ENCODE measurements around the gene DLG2.

The DLG2 gene

GRCh38 chr11:83521647-83522596 is 2105.2 kb downstream of the DLG2 start:
- no peaks in the 10 kb centered on the region for H3F3A ChIP-seq (ENCODE audit: insufficient read depth, low read length)
- no peaks in the 10 kb centered on the region for H4K20me1 ChIP-seq (ENCODE audit: insufficient read depth, low read length)
- no peak overlapping the region for H3K4me3 ChIP-seq (ENCODE audit: low read length)
- H3K27ac ChIP-seq (ENCODE audit: low read length): no peak overlapping the region
- H3K27me3 ChIP-seq (replicated peaks; ENCODE audit: insufficient read depth, low read length): no peaks in the 10 kb centered on the region
- H3K4me1 ChIP-seq (ENCODE audit: low read length): no peaks in the 10 kb centered on the region
- no peak overlapping the region for H3K9ac ChIP-seq (ENCODE audit: low read length)
- no peak overlapping the region for H3K4me2 ChIP-seq (ENCODE audit: low read depth, low read length)
- no peaks in the 10 kb centered on the region for H3K9me3 ChIP-seq (replicated peaks; ENCODE audit: insufficient read depth, low read length)
- no peaks in the 10 kb centered on the region for H3K36me3 ChIP-seq (replicated peaks; ENCODE audit: insufficient read depth, low read length)
- TF ChIP-seq, protein P1, sequence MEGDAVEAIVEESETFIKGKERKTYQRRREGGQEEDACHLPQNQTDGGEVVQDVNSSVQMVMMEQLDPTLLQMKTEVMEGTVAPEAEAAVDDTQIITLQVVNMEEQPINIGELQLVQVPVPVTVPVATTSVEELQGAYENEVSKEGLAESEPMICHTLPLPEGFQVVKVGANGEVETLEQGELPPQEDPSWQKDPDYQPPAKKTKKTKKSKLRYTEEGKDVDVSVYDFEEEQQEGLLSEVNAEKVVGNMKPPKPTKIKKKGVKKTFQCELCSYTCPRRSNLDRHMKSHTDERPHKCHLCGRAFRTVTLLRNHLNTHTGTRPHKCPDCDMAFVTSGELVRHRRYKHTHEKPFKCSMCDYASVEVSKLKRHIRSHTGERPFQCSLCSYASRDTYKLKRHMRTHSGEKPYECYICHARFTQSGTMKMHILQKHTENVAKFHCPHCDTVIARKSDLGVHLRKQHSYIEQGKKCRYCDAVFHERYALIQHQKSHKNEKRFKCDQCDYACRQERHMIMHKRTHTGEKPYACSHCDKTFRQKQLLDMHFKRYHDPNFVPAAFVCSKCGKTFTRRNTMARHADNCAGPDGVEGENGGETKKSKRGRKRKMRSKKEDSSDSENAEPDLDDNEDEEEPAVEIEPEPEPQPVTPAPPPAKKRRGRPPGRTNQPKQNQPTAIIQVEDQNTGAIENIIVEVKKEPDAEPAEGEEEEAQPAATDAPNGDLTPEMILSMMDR (IDR thresholded peaks at IDR 0.05; ENCODE audit: low read length): no peak
- no peak for TF ChIP-seq EZH2 (optimal IDR thresholded peaks at IDR 0.05; ENCODE audit: low read depth, low read length)
- TF ChIP-seq EZH2phosphoT487 (IDR thresholded peaks at IDR 0.05; ENCODE audit: low read length): no peak
- DNase-seq: no peak
- no peaks in the 10 kb centered on the region for H3K9me2 ChIP-seq (replicated peaks; ENCODE audit: insufficient read depth, low read length)
- no peaks in the 10 kb centered on the region for H3K79me2 ChIP-seq (ENCODE audit: low read length)
- H2AFZ ChIP-seq (ENCODE audit: low read length): no peak overlapping the region

GRCh38 chr11:83520849-83521248 is 2106.3 kb downstream of the DLG2 start:
- TF ChIP-seq, protein P1 (IDR thresholded peaks at IDR 0.05; ENCODE audit: low read length): no peak
- no peak for TF ChIP-seq EZH2 (optimal IDR thresholded peaks at IDR 0.05; ENCODE audit: low read depth, low read length)
- H3K4me1 ChIP-seq (ENCODE audit: low read length): no peaks in the 10 kb centered on the region
- H3K4me3 ChIP-seq (ENCODE audit: low read length): no peak overlapping the region
- no peak overlapping the region for H3K27ac ChIP-seq (ENCODE audit: low read length)
- H3F3A ChIP-seq (ENCODE audit: insufficient read depth, low read length): no peaks in the 10 kb centered on the region
- no peaks in the 10 kb centered on the region for H3K9me3 ChIP-seq (replicated peaks; ENCODE audit: insufficient read depth, low read length)
- no peaks in the 10 kb centered on the region for H3K36me3 ChIP-seq (replicated peaks; ENCODE audit: insufficient read depth, low read length)
- no peaks in the 10 kb centered on the region for H3K9me2 ChIP-seq (replicated peaks; ENCODE audit: insufficient read depth, low read length)
- H3K79me2 ChIP-seq (ENCODE audit: low read length): no peaks in the 10 kb centered on the region
- no peak for DNase-seq
- no peaks in the 10 kb centered on the region for H3K27me3 ChIP-seq (replicated peaks; ENCODE audit: insufficient read depth, low read length)
- H4K20me1 ChIP-seq (ENCODE audit: insufficient read depth, low read length): no peaks in the 10 kb centered on the region
- H2AFZ ChIP-seq (ENCODE audit: low read length): no peak overlapping the region
- H3K4me2 ChIP-seq (ENCODE audit: low read depth, low read length): no peak overlapping the region
- H3K9ac ChIP-seq (ENCODE audit: low read length): no peak overlapping the region

- no peaks in the 10 kb centered on the region for H3F3A ChIP-seq (ENCODE audit: insufficient read depth, low read length)
- H3K36me3 ChIP-seq (replicated peaks; ENCODE audit: insufficient read depth, low read length): no peaks in the 10 kb centered on the region
- H3K79me2 ChIP-seq (ENCODE audit: low read length): no peaks in the 10 kb centered on the region
- no peak overlapping the region for H3K4me3 ChIP-seq (ENCODE audit: low read length)
- no peak overlapping the region for H3K9ac ChIP-seq (ENCODE audit: low read length)
- H2AFZ ChIP-seq (ENCODE audit: low read length): no peak overlapping the region
- H3K27ac ChIP-seq (ENCODE audit: low read length): no peak overlapping the region
- DNase-seq: no peak
- no peaks in the 10 kb centered on the region for H3K4me1 ChIP-seq (ENCODE audit: low read length)
- no peaks in the 10 kb centered on the region for H3K9me3 ChIP-seq (replicated peaks; ENCODE audit: insufficient read depth, low read length)
- no peak overlapping the region for H3K4me2 ChIP-seq (ENCODE audit: low read depth, low read length)
- H3K9me2 ChIP-seq (replicated peaks; ENCODE audit: insufficient read depth, low read length): no peaks in the 10 kb centered on the region
- no peaks in the 10 kb centered on the region for H3K27me3 ChIP-seq (replicated peaks; ENCODE audit: insufficient read depth, low read length)
- TF ChIP-seq EZH2phosphoT487 (IDR thresholded peaks at IDR 0.05; ENCODE audit: low read length): no peak
- TF ChIP-seq, protein P1 (IDR thresholded peaks at IDR 0.05; ENCODE audit: low read length): no peak
- TF ChIP-seq EZH2 (optimal IDR thresholded peaks at IDR 0.05; ENCODE audit: low read depth, low read length): no peak
- no peaks in the 10 kb centered on the region for H4K20me1 ChIP-seq (ENCODE audit: insufficient read depth, low read length)
Observed at GRCh38 chr11:83511646-83512045, 2115.5 kb downstream of the DLG2 start.

Data from MM.1S (cell line).